HS-5 (cell line): Measurements from ENCODE around the gene SMG6.

Source experiments
- DNase-seq: peaks from one replicate; pipeline ENCODE4 v3.0.0-alpha.2; 2012; ENCODE audit warnings: low read depth

Gene SMG6

GRCh38 chr17:2060385-2060658, 243.3 kb downstream of the SMG6 start:
- DNase-seq = no peak

GRCh38 chr17:2059547-2060384, 243.8 kb downstream of the SMG6 start:
- DNase-seq = no peak

- no peak for DNase-seq
These were observed 244.7 kb downstream of the SMG6 start for GRCh38 chr17:2058586-2059546.

- DNase-seq = no peak
These were observed 245.6 kb downstream of the SMG6 start for GRCh38 chr17:2057760-2058585.

- DNase-seq = no peak
These were observed 246.3 kb downstream of the SMG6 start for GRCh38 chr17:2057175-2057759.

- DNase-seq = no peak
These were observed 247.1 kb downstream of the SMG6 start for GRCh38 chr17:2056206-2057174.

GRCh38 chr17:2055292-2056205, 248.0 kb downstream of the SMG6 start:
- DNase-seq = no peak

GRCh38 chr17:2054512-2055291, 248.9 kb downstream of the SMG6 start, which contains the start of gene HIC1:
HIC1 (plus strand) TSS chr17:2055103; CDS start chr17:2056691, 1,588 bp downstream.
- DNase-seq = no peak

GRCh38 chr17:2054262-2054511, 249.4 kb downstream of the SMG6 start:
- no peak for DNase-seq

GRCh38 chr17:2053380-2054261, 250.0 kb downstream of the SMG6 start:
- DNase-seq = no peak

GRCh38 chr17:2051933-2052559, 251.5 kb downstream of the SMG6 start:
- no peak for DNase-seq

- DNase-seq = no peak
These were observed 252.3 kb downstream of the SMG6 start for GRCh38 chr17:2051061-2051932.

- no peak for DNase-seq
These were observed 253.1 kb downstream of the SMG6 start for GRCh38 chr17:2050300-2051060.

GRCh38 chr17:2049333-2050299, 254.0 kb downstream of the SMG6 start:
- DNase-seq = no peak
